HG02610 (cell line): Measurements from ENCODE around the gene CTNNBL1.

Experiments used
- ATAC-seq: cut with Tn5 transposase; IDR thresholded peaks from one replicate; pipeline ENCODE4 v1.9.1; 2021; ENCODE audit warnings: mild to moderate bottlenecking, moderate library complexity; ENCODE audit not compliant: unreplicated experiment

The CTNNBL1 gene

GRCh38 chr20:37736132-37736531, 42.3 kb downstream of the CTNNBL1 start:
- ATAC-seq = no peak

- ATAC-seq = no peak
Measured at GRCh38 chr20:37737826-37738420, 44.1 kb downstream of the CTNNBL1 start.

DNA sequence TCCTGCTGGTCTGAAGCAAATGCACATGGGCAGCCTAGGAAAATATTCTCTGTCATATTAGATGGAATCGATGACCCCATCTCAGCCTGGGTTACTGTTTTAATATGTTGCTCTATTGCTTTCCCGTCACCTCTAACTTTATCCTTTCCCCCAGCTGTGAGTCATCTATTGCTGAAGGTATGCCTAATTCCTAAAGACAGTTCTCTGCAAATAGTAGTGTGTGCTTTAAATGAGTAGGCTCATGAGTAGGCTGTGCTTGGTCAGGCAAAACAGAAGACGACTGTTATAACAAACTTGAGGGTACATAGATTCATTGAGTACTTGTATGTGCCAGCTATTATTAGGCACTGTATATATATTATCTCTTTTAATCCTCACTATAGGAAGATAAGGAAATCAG, 47.2 kb downstream of the CTNNBL1 start:
- no peak for ATAC-seq

GRCh38 chr20:37741570-37741969, 47.7 kb downstream of the CTNNBL1 start:
- no peak for ATAC-seq

GRCh38 chr20:37742131-37742530, 48.3 kb downstream of the CTNNBL1 start:
- no peak for ATAC-seq

DNA sequence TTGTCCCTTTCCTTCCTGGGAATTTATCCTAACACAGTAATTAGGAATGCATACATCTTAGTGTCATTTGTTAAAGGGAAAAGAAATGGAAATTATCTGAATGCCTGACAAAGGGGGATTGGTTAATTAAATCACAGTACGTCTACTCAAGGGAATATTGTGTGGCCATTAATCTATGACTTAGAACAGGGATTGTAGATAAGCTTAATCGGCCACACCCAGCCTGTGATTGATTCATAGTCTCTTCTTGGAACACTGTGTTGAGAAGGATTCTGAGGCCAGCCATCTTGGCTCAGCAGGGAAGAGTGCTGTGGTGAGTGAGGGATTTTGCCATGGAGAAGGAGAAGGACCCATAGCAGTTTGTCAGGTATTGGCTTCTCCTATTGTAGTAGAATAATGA, 50.5 kb downstream of the CTNNBL1 start:
- no peak for ATAC-seq

- ATAC-seq = no peak
Measured at GRCh38 chr20:37745553-37745952, 51.7 kb downstream of the CTNNBL1 start.

DNA sequence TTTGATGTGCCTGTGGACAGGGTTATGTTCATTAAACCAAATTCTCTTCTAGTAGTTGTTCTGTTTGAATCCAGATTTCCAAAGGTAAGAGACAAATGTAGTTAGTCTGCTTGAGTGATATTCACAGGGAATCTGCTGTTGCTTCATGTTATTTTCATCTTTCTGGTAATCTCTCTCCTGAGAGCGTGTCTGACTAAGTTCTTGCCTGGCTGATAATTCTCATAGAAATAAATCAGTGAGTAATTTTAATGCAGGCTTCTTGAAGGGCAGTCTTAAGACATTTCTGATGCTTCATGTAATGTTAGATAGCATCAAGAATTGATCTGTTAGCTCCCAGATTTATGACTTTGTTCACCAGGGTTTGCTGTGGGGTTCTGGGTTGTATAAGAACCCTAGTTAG, 54.2 kb downstream of the CTNNBL1 start:
- ATAC-seq = no peak

- no peak for ATAC-seq
Measured at GRCh38 chr20:37749218-37749617, 55.4 kb downstream of the CTNNBL1 start.

DNA sequence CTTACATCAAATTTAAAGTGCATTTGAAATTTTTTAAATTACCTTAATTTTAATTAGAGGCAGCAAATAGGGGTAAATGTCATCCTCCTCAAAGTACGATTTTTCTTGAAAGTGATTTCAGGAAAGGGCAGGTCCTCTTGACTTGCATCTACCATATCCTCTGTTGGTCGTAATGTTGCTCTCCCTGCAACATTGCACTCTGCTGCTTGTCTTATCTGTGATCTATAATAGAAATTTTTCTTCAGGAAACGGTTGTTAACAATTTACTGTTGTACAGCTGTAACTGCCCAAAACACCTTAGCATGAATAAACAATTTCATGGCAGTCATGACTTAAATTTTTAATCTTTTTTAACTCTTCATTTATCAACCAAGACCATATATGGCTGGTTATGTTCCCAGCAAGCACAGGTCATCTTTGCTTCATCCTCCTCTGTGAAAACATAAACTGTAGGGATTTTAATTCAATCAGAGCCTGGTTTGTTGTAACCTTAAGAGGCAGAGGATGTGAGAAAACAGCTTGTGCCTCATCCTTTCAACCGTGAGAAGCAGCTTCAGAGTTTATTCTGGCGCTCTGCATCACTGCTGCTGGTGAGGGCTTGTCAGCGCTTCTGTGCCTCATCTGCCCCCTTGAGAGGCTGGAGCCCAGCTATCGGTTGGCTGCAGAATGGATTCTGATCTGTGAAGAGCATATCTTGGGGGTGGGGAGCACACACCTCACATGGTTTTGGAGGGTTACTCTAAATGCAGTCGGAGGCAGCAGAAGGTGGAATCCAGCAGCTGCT, 56.0 kb downstream of the CTNNBL1 start:
- ATAC-seq = no peak

- ATAC-seq = no peak
Measured at GRCh38 chr20:37755665-37756064, 61.8 kb downstream of the CTNNBL1 start.

DNA sequence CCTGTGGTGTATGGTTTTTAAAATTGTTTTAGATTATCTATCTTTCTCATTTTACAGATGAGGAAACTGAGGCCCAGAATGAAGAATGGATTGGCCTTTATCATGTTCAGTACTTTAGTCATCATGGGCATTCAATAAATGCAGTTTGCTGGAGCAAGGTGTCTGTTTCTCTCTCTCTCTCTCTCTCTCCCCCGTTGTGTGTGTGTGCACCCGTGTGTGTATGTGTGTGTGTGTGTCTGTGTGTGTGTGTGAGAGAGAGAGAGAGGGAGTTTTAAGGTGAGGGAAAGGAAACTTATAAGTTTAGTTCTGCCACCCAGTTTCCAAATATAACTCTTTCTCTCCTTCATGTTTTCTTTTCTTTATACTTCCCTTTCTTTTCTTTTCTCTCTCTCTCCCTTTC, 62.4 kb downstream of the CTNNBL1 start:
- ATAC-seq = no peak

- no peak for ATAC-seq
Measured at GRCh38 chr20:37757550-37757949, 63.7 kb downstream of the CTNNBL1 start.

- ATAC-seq = no peak
Measured at GRCh38 chr20:37758332-37758731, 64.5 kb downstream of the CTNNBL1 start.

DNA sequence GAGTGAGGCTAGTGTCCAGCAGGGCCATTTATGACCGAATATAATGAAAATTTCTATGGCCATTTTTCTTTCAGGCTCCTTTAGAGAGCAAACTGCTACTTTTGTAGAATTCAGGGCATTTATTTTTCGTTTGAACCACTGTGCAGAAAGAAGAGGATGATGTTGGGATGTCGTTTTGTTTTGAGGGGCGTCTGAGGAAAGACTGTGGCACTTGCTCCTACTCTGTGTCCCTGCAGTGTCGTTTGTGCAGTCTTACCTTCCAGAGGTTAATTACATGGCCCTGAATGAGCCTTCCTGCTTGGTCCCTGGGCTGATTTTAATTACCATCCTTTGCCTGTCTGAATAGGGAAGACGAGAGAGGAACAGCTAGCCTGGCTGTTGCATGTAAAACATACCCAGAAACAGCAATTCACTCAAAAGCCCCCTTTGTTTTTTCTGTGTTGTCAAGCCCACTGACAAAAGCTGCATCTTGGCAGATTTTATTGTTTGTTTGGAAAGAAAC, 65.3 kb downstream of the CTNNBL1 start:
- ATAC-seq = no peak

DNA sequence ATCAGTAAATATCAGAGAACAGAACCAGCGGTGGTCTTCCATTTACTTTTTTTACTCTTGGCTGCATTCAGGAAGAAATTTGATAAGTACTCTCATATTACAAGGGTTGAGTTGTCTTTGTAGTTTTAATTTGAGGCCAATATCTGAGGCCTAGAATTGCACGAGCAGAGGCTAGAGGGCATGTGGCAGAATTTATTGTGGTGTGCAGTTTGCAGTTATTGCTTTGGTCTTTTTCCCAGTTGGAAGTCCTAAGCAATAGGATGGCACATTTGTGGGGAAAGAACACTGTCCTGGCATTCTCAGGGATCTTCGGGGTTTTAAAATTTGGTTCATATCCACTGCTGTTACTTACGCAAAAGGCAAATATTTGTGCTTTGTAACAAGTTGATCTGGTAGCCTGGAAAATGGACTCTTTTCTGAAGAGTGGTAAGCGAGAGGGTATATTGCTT, 66.0 kb downstream of the CTNNBL1 start:
- ATAC-seq = no peak

DNA sequence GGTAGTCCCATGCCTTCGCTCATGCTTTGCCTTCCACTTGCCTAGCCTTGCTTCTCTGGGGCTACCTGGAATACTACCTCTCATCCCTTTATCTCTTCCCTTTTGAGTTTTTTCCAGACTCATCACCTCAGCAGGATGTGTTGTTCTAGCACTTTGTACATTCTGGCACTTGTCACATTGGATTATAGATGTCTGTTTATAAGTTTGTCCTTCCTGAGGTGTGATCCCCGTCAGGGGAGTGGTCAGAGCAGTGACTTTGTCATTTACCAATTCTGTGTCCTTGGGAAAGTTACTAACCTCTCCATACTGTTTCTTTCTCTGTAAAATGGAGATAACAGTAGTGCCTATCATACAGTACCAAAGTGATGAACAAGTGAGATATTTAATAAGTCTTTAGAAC, 66.5 kb downstream of the CTNNBL1 start:
- ATAC-seq = no peak

- ATAC-seq = no peak
Measured at GRCh38 chr20:37762716-37763485, 69.1 kb downstream of the CTNNBL1 start.

DNA sequence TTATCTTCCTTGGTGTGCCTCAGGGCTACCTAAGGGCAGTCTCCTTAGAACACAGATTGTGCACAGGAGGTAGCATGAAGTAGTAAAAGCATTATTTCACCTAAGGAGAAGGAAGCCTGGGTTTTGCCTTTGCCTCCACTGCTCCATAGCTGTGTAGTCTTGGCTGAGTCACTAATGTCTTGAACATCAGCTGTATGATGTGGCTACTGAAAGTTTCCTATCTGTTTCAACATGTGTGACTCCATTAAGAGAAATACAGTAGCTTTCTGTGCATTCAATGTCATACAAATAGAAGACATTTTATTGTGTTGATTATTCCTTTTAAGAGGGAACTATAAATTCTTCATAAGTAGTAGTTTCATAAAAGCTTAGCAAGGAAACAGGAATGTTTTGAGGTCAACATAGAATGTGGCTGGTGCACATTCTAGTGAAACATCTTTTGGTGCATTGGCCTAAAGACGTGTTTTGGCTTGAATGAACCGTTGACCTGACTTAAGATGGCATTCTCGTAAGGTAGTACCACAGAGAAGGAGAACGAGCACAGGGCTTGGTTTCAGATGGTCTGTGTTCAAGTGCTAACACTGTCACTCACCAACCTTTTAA, 70.6 kb downstream of the CTNNBL1 start:
- no peak for ATAC-seq

DNA sequence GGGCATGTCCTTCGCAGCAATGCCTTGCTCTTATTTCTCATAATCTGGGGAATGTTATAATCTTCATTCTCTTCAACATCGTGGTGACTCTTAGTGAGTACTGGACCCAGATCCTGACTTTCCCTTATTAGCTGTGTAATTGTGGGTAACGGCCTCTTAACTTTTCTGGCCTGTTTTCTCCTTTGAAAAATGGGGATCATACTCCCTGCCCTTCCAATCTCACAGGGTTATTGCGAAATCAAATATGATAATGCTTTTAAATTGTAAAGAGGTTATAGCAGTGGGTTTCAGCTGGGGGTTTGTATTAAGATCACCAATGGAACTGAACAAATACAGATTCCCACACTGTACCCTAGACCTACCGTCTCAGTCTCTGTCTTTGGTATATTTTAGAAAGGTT, 77.1 kb downstream of the CTNNBL1 start:
- no peak for ATAC-seq

DNA sequence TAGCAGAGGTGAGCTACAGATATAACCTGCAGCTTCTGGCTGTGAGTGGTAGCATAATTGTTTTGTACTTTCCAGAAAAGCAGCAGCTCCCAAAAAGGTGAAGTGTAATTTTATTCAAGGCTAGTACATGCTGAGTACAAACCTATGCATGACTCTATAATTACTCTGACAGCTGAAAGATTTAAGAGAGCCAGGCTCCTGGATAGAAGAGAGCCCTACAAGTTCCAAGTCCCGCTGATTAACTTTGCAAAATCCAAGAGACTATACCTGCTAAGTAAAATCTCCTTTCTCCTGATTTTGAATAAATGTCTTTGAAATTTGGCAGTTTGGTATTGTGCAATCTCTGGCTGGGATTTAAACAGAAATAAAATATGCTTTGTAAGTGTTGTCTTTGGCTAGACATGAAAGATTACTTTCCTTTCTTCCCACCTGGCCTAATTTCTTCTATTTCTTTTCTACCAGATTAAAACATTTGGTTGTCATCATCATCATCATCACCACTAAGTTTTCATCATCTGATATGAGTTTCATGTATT, 79.5 kb downstream of the CTNNBL1 start:
- ATAC-seq = no peak
